DMS153 treated with DMSO at 0.1 percent for 48 hours (cell line): ENCODE results near the gene HOXC9.

Experiments used
- DNase-seq: peaks from one replicate; lab custom pipeline; 2025; ENCODE audit not compliant: unreplicated experiment; lab: John Stamatoyannopoulos, UW

Gene HOXC9

GRCh38 chr12:54000116-54001114, at the start of gene HOXC9:
HOXC9 (plus strand) TSS chr12:54000161; CDS start chr12:54000189, 28 bp downstream.
- no peak for DNase-seq

- no peak for DNase-seq
These were observed 49.6 kb upstream of the HOXC9 start for GRCh38 chr12:53950437-53950773.

GRCh38 chr12:53950789-53951576, 49.0 kb upstream of the HOXC9 start:
- DNase-seq: no peak

GRCh38 chr12:53951577-53952334, 48.2 kb upstream of the HOXC9 start:
- no peak for DNase-seq

GRCh38 chr12:53952335-53952694, 47.6 kb upstream of the HOXC9 start:
- no peak for DNase-seq

GRCh38 chr12:53952871-53953734, 46.9 kb upstream of the HOXC9 start:
- no peak for DNase-seq

- DNase-seq: no peak
These were observed 45.9 kb upstream of the HOXC9 start for GRCh38 chr12:53953831-53954693.

DNA sequence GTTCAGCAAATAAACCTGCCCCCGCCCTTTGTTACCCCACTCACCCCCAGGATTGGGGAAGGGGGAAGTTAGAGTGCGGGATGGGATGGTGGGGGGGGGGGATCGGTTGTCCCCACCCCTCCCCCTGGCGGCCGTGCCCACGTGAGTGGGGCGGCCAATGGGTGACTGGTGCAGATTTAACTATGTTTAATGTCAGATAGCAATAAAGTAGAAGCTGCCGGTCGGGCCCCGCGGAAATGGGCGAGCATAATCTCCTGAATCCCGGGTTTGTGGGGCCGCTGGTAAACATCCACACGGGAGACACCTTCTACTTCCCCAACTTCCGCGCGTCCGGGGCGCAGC, 45.3 kb upstream of the HOXC9 start, which contains the start of gene HOXC12:
Gene HOXC12, plus strand, starts transcription at position 210 of the 342 bp plus-strand sequence. Its CDS starts 27 bp downstream, at position 237.
- no peak for DNase-seq

- DNase-seq: no peak
These were observed 44.8 kb upstream of the HOXC9 start for GRCh38 chr12:53955036-53955775.

DNA sequence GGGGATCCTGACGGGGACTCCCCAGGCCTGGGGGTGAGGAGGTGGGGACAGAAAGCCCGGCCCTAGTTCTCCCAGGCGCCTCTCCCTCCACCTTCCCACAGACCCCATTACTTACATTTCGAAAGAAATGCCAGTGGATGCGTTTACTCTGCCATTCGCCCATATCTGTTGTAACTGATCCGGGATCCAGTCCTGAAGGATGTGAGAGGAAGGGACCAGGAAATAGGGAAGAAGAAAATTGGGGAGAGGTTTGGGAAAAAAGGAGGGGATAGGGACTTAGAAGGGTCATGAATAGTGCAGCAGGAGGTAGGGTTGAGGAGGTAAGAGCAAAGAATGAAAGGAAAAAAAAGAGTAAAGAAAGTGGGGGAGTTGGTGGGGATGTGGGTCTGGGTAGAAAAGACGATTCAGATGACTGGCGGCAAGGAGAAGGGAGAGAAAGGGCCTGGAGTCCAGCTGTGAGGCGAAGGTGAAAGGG, 44.1 kb upstream of the HOXC9 start:
- DNase-seq: no peak

DNA sequence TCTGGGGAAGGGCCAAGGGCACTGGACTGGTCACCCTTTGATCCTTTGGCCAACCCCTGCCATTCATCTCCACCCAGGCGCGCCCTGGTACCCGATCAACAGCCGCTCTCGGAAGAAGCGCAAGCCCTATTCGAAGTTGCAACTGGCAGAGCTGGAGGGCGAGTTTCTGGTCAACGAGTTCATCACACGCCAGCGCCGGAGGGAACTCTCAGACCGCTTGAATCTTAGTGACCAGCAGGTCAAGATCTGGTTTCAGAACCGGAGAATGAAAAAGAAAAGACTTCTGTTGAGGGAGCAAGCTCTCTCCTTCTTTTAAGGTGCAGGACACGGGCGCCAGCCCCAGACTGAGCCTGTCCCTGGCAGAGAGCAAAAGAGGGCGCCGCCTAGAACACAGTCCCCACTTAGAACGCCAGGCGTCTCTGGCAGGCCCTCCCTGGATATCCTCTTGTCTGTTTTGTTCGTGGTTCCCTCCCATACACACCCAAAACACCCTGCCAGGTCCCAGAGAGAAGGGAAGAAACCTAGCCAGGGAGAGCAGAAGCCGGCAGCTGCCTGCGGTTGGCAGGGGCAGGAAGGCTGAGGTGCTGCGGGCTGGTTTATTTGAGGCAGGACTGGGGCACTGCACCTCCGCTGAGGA, 43.6 kb upstream of the HOXC9 start:
- DNase-seq: no peak

DNA sequence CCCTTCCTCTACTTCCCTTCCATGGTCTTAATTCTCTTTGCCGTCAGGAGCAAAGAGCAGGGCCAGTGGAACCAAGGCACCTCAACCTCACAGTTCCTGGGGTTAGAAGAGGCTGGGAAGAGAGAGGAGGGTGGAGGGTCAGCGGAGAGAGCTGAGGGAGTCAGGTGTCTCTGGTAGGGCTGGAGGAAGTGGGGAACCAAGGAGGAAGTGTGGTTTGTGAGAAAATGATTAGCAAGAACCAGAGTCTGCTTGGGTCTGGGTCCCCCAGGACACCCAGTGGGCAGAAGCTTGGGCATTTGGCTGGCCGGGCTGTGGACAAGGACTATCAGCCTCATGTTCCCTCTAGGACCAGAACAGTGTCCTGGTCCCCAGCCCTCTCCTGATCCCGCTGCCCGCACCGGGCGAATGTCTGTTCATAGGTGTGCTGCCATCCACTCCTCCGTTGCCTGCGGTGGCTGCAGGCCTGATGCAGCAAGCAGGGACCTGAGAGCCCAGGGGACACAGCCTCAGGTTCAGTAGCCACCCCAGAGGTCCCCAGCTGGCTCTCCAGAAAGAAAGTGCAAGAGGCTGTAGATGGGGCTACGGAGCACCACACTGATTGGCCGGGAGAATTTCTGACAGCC, 42.9 kb upstream of the HOXC9 start:
- DNase-seq: no peak

- no peak for DNase-seq
These were observed 41.8 kb upstream of the HOXC9 start for GRCh38 chr12:53958128-53958527.

DNA sequence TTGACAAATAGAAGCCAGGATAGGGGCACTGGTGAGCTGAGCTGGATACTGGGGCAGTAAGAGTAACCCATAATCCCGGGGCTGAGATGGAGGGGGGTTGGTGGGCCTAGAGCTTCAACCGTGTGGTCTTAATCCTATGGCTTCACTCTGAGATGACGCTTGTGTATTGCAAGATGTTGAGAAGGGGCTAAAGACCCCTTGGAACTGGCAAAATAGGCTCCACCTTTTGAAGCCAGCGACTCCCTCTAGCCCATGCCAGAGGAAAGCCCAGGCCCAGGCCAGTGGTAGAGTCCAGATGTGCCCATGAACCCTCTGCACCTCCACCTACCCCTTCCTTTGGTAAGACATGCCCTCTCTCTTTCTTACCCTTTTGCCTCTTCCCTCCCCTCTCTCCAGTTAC, 40.6 kb upstream of the HOXC9 start:
- no peak for DNase-seq

- DNase-seq: no peak
These were observed 39.6 kb upstream of the HOXC9 start for GRCh38 chr12:53960187-53961024.

- no peak for DNase-seq
These were observed 38.8 kb upstream of the HOXC9 start for GRCh38 chr12:53961025-53961761.
